ENCODE results near the gene TSPAN18.

Gene TSPAN18

DNA sequence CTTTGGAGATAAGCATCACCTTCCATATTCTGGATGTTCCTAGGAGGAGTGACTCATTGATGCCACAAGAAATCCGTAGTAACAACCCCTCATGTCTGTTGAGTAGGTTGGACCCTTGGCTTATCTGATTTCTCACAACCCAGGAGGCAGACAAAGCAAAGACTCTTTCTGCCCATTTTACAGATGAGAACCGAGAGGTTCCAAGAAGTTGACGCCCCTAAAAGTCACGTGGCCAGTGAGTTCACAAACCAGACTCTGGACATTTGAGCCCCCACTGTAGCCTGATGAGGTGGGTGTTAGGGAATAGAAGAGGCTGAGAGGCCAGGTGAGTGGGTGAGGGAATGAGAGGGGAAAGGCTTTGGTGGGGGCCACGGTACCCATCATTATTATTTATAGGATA lies 70.3 kb downstream of the TSPAN18 start:
- no peak for DNase-seq (ENCODE audit: low read depth)

DNA sequence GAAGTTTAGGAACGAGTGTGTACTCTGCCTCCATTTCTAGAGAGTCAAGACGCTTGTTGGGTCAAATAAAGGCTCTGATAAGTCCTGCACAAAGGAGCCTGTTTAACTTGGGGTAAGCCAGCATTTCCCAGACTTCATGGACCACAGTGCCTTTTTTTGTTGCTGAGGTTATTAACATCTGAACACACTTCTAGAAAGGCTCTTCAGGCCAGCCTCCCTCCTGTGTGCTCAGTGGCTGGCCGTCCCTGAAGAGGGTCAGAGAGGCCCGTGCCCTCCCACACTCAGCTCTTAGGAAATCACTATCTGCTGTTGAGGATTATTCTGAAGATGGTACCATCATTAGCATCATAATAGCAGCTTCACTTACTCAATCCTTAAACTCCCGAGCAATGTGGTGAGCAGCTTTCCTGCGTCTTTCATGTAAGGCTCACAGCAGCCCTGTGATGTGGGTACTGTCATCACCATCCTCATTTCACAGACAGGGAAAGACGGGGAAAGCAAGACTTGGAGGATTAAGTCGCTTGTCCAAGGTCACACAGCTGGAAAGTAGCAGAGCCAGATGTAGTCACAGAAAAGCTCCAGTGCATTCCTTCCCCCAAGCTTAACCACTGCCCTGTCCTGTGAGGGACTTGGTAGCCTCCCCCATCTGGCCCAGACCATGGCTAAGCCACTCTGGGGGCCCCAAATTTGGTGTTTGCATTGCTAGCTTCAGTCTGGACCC lies 71.3 kb downstream of the TSPAN18 start:
- no peak for DNase-seq (ENCODE audit: low read depth)

DNA sequence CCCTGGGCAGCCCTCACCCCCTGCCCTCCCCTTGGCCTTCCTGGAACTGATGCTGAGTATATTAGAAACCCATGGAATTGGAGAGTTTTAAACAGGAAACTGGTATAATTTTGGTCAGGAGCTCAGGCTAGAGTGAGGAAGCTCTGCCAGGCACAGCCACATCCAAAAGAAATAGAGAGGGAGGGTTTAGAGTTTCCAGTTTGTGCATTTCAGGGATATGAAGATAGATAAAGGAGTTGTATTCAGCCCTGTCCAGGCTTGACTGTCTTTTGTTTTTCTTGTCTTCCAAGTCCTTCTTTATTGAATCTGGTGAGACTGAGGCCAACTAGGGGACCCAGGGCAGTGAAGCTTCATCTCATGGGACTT lies 71.8 kb downstream of the TSPAN18 start:
- DNase-seq (ENCODE audit: low read depth) = no peak

DNA sequence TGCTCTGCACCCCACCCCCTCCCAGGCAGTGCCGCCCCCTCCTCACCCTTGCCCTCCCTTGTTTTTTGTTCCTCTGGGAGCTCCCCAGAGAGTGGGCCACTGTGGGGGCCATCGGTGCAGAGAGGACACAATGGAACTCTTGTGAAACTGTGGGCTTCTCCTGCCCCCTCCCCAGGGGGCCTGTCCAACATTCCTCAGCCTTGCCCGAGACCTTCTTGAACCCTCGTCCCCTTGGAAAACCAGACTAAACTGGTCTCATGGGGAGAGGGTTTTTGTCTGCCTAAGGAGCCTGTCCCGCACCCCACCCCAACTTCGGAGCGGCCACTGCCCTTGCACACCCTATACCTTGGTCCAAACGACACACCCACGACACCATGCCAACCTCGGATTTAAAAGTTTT lies 72.2 kb downstream of the TSPAN18 start:
- no peak for DNase-seq (ENCODE audit: low read depth)

DNA sequence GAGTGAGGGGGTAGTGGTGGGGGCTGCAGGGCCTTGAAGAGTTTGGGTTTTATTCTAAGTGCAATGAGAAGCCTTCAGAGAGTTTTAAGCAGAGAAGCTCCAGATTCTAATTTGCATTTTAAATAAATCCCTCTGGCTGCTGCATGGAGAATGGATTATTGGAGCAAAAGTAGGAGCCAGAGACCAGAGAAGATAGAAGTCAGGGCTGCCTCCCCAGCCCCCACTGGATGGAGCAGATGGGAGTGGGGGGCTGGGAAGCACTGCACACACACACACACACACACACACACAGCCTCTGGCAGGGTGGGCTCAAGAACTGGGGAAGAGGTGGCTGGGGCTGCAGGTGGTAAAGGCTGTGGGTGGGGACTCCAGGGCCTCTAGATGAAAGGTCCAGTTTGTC lies 75.6 kb downstream of the TSPAN18 start:
- no peak for DNase-seq (ENCODE audit: low read depth)

DNA sequence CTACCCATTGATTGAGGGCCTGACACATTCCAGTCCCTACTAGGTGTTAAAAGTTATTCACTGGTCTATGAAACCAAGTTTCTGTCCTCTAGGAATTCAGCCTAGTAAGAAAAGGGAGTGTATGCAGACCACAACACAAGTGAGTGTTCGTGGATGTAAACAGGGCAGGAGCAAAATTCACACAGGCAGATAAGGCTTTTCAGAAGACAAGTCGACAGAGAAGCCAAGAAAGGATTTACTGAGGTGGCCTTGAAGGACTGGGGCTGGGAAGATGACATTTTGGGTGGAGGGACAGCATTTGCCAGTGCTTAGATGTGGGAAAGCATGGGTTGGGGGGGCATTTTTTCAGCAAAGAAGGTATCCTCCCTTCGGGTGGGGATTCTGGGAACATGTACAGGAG lies 76.2 kb downstream of the TSPAN18 start:
- no peak for DNase-seq (ENCODE audit: low read depth)

DNA sequence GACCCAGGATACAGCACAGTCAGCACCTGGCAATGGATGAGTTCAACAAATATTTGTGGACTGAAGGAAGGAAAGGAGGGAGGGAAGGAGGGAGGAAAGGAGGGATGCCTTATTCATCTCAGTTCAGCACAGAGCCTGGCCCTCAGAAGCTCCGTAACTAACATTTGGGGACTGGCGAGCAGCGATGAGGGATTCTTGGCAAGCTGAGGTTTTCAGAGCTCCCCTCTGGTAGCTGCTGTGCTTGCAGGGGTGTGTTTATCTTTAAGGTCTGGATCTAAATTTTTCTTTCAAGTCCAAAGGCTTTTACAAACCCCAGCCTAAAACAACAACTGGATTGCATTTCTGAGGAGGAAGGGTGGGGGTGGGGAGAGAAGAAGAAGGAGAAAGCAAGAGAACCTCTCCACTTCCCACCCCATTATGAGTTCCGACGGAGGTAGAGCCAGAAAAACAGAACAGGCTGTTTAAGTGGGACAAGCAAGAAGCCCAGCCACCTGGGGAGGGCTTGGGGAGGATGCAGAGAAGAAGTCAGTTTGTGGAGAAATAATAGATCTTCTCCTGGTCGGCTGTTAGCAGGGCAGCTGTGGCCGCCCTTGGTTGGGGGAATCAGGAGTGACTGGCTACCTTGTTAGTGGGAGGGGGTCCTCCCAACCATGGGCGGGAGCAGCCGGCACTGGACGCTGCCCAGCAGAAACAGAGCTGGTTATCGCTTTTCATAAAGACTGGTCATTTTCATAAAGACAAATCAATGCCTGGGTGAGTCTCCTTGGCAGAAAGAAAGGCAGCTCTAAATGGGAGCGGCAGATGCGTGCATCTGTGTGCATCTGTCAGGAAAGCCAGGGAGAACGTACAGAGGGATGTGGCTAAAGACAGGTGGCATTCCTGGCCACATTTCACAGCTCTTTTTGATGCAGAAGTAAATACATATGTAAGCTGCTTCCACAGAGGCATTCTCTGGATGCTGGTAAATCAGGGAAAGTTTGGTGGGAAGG lies 78.0 kb downstream of the TSPAN18 start:
- DNase-seq (ENCODE audit: low read depth) = no peak

DNA sequence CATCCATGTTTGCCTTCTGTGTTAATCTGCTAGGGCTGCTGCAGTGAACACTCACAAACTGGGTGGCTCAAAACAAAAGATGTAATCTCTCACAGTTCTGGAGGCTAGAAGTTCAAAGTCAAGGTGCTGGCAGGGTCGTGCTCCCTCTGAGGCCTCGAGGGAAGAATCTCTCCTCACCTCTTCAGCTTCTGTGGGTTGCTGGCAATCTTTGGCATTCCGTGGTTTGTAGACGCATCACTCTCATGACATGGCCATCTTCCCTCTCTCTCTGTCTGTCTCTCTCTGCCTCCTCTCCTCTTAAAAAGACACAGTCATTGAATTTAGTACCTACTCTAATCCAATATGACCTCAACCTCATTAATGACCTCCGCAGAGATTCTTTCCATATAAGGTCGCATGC lies 78.8 kb downstream of the TSPAN18 start:
- DNase-seq (ENCODE audit: low read depth) = no peak

DNA sequence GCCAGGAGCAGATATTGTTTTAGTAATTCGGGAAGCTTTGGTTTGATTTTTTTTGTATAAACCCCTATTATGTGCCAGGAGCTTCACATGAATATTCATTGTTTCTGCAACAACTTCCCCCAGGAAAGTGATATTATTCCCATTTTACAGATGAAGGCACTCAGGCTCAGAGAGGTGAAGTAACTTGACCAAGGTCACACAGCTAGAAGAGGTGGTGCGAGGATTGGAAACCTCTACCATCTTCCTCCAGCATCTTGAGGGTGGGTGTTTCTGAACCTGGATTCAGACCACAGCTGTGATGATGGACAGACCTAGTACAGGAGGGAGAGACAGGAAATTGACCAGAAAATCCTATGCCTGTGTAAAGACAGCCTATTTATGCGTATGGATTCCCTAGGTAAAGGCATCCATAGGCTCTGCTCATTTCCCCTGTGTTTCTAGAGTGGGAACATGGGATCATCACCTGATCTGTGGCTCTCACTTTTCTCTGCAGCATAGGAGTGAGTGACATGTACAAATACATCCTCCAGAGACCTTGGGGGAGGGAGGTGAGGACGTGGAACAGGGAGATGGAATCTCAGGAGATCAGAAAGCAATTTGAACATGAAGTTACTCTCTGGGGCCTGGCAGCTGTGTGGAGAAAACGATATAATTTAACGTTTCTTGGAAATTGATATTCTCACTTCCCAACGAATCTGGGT lies 81.4 kb downstream of the TSPAN18 start:
- DNase-seq (ENCODE audit: low read depth) = no peak

DNA sequence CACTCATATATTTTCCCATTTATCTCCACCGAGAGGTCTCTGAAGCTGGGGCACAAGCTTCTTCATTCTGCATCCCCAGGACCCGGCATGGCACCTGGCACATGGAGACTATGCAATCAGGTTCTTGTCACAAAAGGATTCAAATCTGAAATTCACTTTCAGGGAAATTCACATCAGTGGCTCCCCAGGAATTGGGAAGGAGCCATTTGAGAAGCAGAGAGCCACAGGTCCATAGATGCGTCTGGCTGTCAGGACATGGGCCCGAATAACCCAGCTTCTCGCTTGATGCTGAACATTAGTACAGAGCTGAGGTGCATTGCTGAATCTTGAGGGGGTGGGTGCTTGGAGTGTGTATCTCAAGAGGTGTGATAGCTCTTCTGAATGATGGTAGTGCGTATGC lies 82.5 kb downstream of the TSPAN18 start:
- no peak for DNase-seq (ENCODE audit: low read depth)

DNA sequence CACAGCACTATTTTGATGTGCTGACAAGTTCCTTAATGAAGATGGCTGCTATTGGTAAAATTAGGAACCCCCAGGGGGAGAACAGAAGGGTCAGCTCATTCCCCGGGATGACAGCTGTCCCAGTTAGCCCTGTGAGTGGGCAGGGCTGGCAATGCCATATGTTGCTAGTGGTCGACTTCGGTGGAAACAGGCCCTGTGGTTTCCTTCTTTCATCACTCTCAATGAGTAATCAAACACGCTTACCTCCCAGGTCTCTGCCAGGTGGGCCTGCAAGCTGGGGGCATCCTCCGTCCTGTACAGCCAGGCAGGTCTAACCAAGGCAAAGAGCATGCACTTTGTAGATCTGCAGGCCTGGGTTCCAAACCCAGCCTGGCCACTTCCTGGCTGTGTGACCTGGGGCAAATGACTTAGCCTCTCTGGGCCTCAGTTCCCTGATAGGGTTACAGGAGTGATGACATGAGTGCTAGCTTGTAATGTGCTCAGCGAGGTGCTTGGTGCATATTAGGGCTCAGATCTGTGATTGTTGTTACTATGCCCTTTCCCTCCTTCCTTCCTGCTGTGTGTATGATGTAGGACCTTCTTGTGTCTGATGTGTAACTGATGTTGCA lies 85.2 kb downstream of the TSPAN18 start:
- no peak for DNase-seq (ENCODE audit: low read depth)

DNA sequence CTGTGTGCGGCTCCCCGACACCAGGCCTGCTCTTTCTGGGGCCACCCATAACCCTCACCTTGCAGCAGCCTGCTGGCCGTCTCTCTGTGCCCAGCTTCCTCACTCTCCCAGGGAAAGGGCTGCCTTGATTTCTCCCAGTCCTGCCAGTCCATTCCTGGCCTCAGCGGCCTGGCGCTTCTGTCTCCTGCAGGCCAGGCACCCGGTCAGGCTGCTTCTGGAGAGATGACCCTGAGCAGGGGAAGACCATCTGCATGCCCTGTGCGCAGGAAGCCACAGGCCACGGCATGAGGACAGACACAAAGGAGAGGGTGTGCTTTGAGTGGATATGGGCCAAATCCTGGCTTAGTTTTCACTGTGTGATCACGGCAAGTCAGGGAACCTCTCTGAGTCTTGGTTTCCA lies 86.2 kb downstream of the TSPAN18 start:
- DNase-seq (ENCODE audit: low read depth) = no peak

DNA sequence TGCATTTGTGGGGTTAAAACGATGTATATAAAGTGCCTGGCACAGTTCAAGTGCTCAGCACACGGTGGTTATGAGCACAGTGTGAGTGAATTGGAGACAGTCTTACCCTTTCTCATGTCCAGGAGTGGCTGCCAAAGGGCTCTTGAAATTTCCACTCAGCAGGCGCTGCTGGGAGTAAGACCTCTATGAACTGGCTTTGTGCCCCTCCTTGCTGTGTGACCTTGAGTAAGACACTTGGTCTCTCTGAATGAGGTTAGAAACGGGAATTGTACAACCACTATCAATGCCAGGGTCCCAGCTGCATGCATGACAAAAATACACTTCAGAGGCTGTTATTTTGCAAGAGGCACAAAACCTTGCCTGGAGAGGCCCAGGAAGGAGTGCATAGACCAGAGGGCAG lies 86.6 kb downstream of the TSPAN18 start:
- DNase-seq (ENCODE audit: low read depth) = no peak

DNA sequence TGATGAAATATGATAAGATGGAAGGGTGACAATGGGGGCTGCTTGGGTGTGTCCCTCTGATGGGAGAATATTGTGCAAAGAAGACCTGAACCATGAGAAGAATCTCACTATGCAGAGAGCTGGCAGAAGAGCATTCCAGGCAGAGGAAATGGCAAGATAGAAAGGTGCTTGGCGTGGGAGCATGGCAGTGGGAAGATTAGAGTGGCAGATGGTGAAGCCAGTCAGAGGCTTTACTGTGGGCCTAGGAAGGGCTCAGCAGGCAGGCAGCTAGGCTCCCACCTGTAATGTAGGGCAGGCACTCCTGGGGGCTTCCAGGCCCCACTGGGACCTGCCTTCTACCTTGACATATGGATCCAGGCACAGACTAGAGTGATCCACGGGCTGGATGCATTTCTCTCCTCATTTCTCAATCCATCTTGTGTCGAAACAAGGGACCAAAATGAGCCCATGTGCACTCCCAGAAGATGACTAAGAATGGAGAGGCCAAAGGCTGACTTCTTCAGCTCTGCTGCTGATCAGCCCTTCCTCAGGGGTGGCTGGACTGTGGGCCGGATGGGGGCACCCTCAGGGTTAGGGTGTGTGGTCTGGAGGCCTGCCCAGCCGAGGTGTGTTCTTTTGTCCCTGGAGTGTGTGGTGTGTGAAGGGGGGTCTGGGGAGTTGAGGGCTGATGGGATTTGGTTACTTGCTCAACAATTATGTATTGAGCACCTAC lies 88.3 kb downstream of the TSPAN18 start:
- no peak for DNase-seq (ENCODE audit: low read depth)

DNA sequence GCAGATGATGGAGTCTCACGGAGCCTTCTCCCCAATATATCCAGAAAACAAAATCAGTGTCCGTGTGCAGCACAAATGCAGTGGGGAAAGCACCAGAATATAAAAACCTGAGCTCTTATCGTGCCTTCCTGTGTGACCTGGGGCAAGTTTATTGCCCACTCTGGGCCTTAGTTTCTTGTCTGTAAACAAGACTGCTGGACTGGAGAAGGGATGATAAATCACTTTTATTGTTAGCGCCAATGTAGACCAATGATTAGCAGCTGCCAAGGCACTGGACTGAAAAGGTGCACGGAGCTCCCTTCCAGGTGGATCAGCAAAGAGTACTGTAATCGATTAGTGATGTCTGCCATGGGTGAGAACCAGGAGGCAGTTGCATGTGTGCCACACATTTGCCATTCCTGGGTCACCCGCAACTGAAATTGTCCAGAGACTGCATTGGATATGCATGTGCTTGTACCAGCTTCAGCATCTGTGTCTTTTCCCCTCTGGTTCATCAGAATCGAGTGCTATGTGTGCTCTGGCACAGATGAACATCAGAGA lies 89.2 kb downstream of the TSPAN18 start:
- DNase-seq (ENCODE audit: low read depth) = no peak

DNA sequence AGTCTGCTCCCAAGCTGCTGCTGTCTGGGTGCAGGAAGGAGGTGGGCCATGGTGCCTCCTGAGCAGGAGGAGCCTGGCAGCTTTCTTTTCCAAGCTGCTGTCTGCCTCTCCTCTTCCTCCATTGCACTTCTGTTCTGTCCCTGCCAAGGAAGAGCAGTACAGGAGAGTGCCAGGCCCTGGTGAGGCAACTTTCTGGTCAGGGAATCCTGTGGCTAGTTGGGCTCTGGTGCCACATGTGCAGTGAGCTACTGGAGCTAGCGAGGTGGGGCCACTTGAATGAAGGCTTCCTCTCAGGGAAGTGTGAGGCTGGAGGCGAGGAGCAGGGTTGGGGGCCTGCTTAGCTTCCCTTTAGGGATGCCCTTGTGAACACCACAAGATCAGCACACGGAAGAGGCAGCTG lies 90.0 kb downstream of the TSPAN18 start:
- DNase-seq (ENCODE audit: low read depth) = no peak

DNA sequence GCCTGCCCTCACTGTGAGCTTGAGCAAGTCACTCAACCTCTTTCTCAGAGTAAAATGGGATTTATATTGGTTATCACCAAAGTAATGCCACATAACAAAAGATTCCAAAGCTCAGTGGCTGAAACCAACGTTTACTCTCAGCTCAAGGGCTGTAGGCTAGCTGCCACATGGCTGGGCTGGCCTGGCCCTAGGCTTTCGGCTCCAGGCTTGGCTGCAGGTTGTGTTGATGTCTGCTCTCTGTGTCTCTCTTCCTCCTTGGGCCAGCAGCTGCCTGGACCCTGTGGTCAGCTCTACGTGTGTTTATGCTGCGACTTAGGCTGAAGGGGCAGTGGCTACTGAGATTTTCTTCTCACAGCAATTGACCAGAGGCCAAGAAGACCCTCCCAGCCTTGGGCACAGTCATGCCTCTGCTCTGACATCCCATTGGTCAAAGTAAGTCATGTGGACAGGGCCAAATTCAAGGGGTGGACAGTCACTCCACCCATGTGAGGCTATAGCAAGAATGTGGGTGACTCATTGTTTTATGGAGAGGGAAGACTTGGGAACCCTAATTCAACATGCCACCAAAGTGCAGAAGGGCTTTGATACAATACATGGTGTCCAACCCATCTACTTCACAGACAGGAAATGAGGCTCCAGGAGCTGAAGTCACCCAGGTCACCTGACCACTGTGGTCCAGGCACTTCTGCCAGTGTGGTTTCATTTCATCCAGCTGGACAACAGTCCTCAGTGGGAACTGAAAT lies 90.6 kb downstream of the TSPAN18 start:
- DNase-seq (ENCODE audit: low read depth) = peak; percentile 34

DNA sequence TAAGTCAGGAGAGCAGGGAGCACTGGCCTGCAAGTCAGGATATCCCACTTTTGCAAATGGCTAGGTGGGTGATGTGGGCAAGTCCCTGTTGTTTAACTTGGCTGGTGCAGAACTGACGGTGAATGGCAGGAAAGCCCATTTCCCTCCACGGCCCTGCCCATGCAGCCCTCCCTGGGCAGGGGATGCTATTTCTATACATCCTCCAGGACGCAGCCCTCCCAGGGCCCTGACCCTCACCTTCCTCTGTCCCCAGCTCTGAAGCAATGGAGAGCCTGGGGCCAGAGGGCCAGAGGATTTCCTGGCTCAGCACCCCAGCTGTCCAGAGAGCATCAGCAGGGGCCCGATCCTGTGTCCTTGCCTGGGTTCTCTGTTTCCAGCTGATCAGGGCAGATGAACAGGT lies 91.3 kb downstream of the TSPAN18 start:
- DNase-seq (ENCODE audit: low read depth) = no peak

DNA sequence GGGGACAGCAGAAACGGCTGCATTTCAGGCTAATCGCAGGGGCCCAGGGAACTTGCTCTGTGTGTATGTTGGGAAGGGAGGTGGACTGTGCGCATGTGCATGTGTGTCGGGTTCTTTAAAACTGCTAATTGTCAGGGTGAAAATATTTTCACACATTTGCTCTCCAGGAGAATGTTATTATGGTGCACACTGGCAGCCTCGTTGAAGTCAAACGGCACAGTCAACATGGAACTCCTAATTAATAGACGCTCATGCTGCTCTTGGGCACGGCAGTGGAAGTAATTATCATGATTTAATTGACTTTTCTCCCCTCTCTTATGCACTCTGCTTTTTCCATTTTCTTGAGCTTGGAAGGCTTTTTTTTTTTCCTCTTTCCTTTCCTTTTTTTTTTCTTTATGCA lies 92.6 kb downstream of the TSPAN18 start:
- no peak for DNase-seq (ENCODE audit: low read depth)

DNA sequence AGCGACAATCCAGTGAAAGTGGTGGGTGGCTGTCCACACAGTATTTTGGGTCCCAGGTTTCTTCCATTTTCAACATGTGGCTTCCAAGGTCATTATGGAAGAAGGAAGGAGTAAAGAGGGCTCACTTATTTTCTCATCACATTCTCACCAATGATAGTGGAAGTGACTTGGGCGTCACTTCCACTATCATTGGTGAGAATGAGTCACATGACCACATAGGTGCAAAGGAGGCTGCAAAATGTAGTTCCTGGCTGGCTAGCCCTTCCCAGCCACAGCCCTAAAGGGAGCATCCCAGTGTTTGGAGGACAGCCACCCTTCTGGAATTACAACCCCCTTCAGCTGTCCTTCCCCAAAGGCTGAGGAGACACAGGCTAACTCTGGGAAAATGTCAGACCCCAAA lies 95.6 kb downstream of the TSPAN18 start:
- DNase-seq (ENCODE audit: low read depth) = no peak

DNA sequence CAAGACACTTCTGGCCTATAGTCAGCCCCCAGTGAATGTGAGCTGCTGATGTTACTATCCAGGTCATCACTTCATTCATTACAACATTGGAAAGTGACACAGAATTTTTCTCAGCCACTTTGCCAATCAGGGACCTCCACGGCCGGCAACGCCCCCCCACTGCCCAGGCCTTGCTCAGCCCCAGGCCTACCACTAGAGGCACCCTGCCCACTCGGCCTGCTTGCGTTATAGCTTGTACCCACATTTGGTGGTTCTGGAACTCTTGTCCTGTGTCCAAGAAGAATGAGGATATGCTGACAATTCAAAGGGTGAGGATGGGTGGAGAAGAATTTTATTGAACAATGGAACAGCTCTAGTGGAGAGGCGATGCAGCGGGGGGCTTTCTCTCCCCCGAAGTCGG lies 96.2 kb downstream of the TSPAN18 start:
- DNase-seq (ENCODE audit: low read depth) = no peak

Data from HS-27A (cell line).